Vagina (tissue), 2 donors: Measurements from ENCODE around the gene TYW1. TPM values are rescaled to one million over a fixed set of nuclear protein-coding genes. Genes with fewer than 3 reads are reported as not detected.
"Not testable (repeated sequence)": the region's sequence is repeated elsewhere in the genome, so short reads cannot be mapped to it uniquely, and the experiment has no call there.

Experiments used
- DNase-seq, 2 donors: peaks; one replicate each; pipeline ENCODE4 v3.0.0-alpha.2; 2017; ENCODE audit errors: extremely low spot score in 2 of 2
- H3K27ac ChIP-seq: fragments of 200-600 bp; sonication (generic); one replicate; pipeline ENCODE4 v1.5.1; 2019
- H3K27me3 ChIP-seq: fragments of 200-600 bp; sonication (generic); one replicate; pipeline ENCODE4 v1.5.1; 2019
- H3K36me3 ChIP-seq, 2 donors: fragments of 200-600 bp; sonication (generic); one replicate each; pipeline ENCODE4 v1.5.1; 2017 to 2019
- H3K4me1 ChIP-seq: fragments of 200-600 bp; sonication (generic); one replicate; pipeline ENCODE4 v1.5.1; 2019
- H3K4me3 ChIP-seq, 2 donors: fragments of 200-600 bp; sonication (generic); 1 replicate in 1 of 2; 2 replicates in 1 of 2; pipeline ENCODE4 v1.5.1; 2016 to 2019
- H3K9me3 ChIP-seq: fragments of 200-600 bp; sonication (generic); one replicate; pipeline ENCODE4 v1.5.1; 2019
- POLR2A ChIP-seq, 2 donors: fragments of 450-650 bp; IDR thresholded peaks; one replicate each; pipeline ENCODE4 v1.6.1; 2017; ENCODE audit warnings: antibody characterized with exemption in 2 of 2, mild to moderate bottlenecking in 2 of 2, moderate library complexity in 2 of 2
- POLR2AphosphoS5 ChIP-seq, 2 donors: sonication (generic); formaldehyde crosslinking; IDR thresholded peaks; one replicate each; pipeline ENCODE4 v1.9.0; 2017; ENCODE audit warnings: antibody characterized with exemption in 2 of 2, mild to moderate bottlenecking in 2 of 2, low read depth in 1 of 2; ENCODE audit not compliant: insufficient read depth in 1 of 2
- intact Hi-C: fragments of 100-400 bp; cut with DNase I; formaldehyde crosslinking; loops from one replicate; pipeline ENCODE4 v1.15.1; 2023
- microRNA-seq: library from miRNA; unstranded; fragments of <30 nt; microRNA quantifications from one replicate; pipeline ENCODE4, GENCODE V29; 2017; ENCODE audit warnings: borderline number of aligned reads, borderline replicate concordance
- small RNA-seq: library from RNA; depleted of rRNA; stranded (forward); fragments of <200 nt; gene quantifications from one replicate; pipeline ENCODE3, GENCODE V24; 2016
- total RNA-seq: library from RNA; depleted of rRNA; stranded (reverse); fragments of >200 nt; gene quantifications from one replicate; pipeline ENCODE4 v1.2.3, GENCODE V29; 2016
- TF ChIP-seq, protein P1 (sequence below), 3 experiments: fragments of 450-650 bp in 2 of 3; fragments of 200-600 bp in 1 of 3; sonication (generic) in 1 of 3; IDR thresholded peaks; one replicate each; pipeline ENCODE4 v1.5.1; 2017 to 2019; ENCODE audit warnings: antibody characterized with exemption in 3 of 3, mild to moderate bottlenecking in 2 of 3, moderate library complexity in 2 of 3

TYW1 gene
- total RNA-seq, 1 donor from 2014 or later = 40.8 TPM

DNA sequence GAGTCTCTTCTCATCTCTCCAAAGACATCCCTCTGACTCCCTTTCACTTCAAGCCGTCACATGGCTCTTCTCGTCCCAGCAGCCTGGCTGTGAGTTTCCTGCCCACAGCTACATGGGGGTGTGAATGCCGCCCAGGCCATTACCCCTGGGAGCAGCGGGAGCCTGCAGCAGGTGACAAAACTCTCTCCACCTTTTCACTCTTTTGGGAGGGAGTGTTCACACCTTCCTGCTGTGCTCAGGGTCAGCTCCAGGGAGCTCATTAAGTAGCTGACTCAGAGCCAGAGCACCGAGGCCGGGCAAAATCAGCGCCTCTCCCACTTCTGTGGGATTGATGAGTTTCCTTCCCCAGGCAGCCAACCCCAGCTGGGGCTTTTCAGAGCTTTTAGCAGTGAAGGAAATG is 271.3 kb downstream of the TYW1 start:
- H3K4me1 ChIP-seq = no peaks in the 10 kb centered on the region
- TF ChIP-seq POLR2AphosphoS5 (IDR thresholded peaks at IDR 0.05; ENCODE audit: insufficient read depth in 1 of 2, low read depth in 1 of 2) (no peak), POLR2A (IDR thresholded peaks at IDR 0.05) (no peak)
- TF ChIP-seq, protein P1, sequence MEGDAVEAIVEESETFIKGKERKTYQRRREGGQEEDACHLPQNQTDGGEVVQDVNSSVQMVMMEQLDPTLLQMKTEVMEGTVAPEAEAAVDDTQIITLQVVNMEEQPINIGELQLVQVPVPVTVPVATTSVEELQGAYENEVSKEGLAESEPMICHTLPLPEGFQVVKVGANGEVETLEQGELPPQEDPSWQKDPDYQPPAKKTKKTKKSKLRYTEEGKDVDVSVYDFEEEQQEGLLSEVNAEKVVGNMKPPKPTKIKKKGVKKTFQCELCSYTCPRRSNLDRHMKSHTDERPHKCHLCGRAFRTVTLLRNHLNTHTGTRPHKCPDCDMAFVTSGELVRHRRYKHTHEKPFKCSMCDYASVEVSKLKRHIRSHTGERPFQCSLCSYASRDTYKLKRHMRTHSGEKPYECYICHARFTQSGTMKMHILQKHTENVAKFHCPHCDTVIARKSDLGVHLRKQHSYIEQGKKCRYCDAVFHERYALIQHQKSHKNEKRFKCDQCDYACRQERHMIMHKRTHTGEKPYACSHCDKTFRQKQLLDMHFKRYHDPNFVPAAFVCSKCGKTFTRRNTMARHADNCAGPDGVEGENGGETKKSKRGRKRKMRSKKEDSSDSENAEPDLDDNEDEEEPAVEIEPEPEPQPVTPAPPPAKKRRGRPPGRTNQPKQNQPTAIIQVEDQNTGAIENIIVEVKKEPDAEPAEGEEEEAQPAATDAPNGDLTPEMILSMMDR (IDR thresholded peaks at IDR 0.05) = no peak
- intact Hi-C loops = no loop called here
- DNase-seq = no peak
- no peak overlapping the region for H3K27ac ChIP-seq
- H3K36me3 ChIP-seq = no peaks in the 10 kb centered on the region
- H3K4me3 ChIP-seq = no peak overlapping the region
- no peaks in the 10 kb centered on the region for H3K9me3 ChIP-seq
- H3K27me3 ChIP-seq = no peaks in the 10 kb centered on the region

DNA sequence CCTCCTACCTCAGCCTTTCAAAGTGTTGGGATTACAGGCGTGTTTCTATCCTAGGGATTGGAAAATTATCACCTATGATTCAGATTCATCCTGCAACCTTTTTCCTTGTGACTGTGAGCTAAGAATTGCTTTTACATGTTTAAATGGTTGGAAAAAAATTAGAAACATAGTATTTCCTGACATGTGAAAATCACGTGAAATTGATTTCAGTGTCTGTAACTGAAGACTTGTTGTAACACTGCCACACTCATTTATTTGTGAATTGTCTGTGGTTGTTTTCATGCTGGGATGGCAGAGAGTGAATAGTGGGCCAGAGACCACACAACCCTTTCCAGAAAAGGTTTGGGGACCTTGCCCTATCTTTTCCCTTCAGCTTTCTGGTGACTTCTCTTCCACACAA is 273.3 kb downstream of the TYW1 start:
- H3K27ac ChIP-seq, H3K9me3 ChIP-seq, DNase-seq, H3K27me3 ChIP-seq, H3K4me1 ChIP-seq, H3K4me3 ChIP-seq, H3K36me3 ChIP-seq, intact Hi-C loops: not testable (repeated sequence)

Small RNA genes within 50 kb of the gene (microRNA-seq; reads per million reads assigned to microRNA genes)
- not detected for gene MIR4650-1

Small RNA genes within 50 kb of the gene (small RNA-seq; reads per million reads assigned to genes)
- gene AC073089.1 (not detected), gene MIR4650-1 (not detected), gene RN7SL43P (not detected)

Other genes with a start within 250 kb of the TYW1 start
- 59.7 TPM for gene TMEM248, start 75.6 kb upstream of the TYW1 start, total RNA-seq
- 79.8 TPM for gene SBDS, start 1.2 kb upstream of the TYW1 start, total RNA-seq